ENCODE measurements around the gene C2CD4C.
A peak's percentile ranks its signal among the peaks of the same experiment; 100 is the strongest.

Gene C2CD4C

DNA sequence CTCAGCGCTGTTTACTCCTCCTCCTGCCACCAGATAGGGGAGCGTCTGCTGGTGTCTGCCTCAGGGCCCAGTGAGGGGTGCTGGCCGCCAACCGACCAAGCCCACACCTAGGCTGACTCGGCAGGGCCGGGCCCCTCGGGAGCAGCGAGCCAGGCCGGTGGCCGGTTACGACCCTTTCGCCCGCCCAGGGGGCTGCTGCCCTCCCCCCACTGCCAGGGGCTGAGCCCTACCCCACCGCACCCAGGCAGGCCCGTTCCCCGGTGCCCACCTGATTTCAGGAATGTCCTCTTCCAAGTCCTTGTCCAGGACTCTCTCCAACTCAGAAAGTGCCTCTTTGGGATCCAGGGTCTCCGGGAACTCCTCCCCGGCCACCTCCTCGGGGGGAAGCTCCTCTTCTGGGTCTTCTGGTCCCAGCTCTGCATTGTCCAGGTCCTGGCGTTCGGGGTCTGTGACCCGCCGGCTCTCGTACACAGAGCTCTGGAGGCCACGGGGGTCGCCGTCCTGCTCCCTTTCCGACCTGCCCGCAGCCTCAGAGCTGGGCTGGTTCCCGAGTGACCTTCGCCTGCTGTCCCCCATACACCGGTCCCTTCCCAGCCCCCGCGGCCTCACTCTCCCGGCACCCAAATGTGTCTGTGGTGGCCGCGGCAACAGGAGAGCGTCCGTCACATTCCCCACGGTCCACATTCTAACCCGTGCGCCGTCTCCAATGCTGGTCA lies 33.4 kb downstream of the C2CD4C start:
- TF ChIP-seq, protein P1, sequence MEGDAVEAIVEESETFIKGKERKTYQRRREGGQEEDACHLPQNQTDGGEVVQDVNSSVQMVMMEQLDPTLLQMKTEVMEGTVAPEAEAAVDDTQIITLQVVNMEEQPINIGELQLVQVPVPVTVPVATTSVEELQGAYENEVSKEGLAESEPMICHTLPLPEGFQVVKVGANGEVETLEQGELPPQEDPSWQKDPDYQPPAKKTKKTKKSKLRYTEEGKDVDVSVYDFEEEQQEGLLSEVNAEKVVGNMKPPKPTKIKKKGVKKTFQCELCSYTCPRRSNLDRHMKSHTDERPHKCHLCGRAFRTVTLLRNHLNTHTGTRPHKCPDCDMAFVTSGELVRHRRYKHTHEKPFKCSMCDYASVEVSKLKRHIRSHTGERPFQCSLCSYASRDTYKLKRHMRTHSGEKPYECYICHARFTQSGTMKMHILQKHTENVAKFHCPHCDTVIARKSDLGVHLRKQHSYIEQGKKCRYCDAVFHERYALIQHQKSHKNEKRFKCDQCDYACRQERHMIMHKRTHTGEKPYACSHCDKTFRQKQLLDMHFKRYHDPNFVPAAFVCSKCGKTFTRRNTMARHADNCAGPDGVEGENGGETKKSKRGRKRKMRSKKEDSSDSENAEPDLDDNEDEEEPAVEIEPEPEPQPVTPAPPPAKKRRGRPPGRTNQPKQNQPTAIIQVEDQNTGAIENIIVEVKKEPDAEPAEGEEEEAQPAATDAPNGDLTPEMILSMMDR (IDR thresholded peaks at IDR 0.05; ENCODE audit: low read length, missing control alignments) = no peak
- no peak overlapping the region for H3K4me3 ChIP-seq (replicated peaks; ENCODE audit: low read depth, low read length)
- DNase-seq (ENCODE audit: low read depth) = no peak

DNA sequence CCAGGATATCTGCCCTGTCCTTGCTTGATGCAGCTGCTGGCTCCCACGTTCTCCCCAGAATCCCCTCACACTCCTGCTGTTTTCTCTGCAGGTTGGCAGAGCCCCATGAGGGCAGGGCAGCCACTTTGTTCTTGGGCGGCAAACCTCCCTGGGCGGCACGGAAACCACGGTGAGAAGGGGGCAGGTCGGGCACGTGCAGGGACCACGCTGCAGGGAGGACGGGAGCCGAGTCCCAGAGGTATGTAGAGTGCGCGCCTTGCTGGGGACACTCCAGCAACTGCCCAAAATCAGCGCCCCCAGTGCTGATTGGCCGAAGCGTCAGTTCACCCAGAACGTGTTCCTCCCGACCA lies 34.1 kb downstream of the C2CD4C start:
- no peak for DNase-seq (ENCODE audit: low read depth)
- no peak overlapping the region for H3K4me3 ChIP-seq (replicated peaks; ENCODE audit: low read depth, low read length)
- TF ChIP-seq, protein P1 (IDR thresholded peaks at IDR 0.05; ENCODE audit: low read length, missing control alignments) = no peak

DNA sequence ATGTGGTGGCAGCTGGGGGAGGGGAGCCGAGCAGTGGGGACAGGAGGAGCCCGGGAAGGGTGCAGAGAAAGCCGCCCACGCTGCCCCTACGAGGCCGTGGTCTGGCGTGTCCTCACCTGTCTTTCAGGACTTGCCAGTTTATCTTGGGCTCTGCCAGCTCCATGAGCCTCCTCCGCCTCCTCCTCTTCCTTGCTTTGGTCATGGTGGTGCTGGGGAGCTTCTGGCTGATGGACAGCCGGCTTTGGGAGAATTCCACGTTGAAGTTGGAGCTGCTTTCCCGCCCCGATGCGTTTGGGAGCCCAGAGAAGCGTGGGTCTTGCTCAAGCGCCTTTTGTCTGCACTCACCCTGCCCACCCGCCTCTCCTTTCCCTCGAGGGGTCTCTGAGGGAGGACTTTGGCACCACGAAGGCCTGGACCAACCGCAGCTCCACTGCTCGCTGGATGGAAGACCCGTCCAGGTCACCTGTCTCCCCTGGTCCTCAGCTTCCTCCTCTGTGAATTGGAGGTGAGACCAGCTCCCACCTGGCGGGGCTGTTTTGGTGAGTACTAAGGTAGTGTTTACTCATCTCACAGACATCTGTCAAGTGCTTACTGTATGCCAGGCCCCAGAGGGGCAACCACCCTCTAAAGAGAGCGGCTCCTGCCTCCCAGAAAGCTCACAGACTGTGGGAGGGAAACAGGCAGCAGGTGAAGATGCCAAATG lies 34.6 kb downstream of the C2CD4C start:
- H3K4me3 ChIP-seq (replicated peaks; ENCODE audit: low read depth, low read length) = no peak overlapping the region
- TF ChIP-seq, protein P1 (IDR thresholded peaks at IDR 0.05; ENCODE audit: low read length, missing control alignments) = no peak
- no peak for DNase-seq (ENCODE audit: low read depth)

DNA sequence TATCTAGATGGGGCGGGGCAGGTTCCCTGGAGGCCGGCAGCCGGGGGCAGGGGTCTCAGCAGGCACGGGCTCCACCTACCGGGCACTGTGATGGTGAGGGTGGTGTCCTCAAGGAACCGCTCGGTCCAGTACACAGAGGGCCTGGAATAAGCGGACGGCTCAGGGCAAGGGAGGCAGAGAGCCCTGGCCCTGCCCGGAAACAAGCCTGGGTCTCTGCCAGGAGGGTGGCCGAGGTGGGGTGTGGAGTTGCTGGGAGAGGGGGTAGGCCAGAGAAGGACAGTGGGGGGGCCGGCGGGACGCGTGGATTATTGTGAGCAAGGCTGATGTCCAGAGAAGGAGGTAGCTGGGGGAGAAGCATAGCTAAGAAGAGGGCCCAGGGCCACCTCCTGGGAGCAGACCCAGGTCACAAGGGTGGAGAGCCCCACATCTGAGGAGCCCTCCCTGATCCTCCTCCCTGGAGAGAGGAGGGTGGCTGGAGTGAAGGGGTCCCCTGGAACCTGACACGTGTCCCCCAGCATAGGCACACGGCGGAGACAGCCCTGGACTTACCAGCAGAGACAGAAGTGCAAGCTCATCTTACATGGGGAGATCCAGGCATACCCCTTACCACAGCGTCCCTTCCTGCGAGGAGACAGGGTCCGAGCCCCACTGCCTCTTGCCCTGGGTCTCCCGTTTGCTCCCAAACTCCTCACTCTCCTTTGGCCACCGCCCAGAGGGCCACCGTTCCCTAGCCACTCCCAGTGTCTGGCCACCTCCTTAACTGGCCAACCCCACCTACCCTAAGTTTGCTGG lies 35.4 kb downstream of the C2CD4C start:
- H3K4me3 ChIP-seq (replicated peaks; ENCODE audit: low read depth, low read length) = no peak overlapping the region
- no peak for DNase-seq (ENCODE audit: low read depth)

DNA sequence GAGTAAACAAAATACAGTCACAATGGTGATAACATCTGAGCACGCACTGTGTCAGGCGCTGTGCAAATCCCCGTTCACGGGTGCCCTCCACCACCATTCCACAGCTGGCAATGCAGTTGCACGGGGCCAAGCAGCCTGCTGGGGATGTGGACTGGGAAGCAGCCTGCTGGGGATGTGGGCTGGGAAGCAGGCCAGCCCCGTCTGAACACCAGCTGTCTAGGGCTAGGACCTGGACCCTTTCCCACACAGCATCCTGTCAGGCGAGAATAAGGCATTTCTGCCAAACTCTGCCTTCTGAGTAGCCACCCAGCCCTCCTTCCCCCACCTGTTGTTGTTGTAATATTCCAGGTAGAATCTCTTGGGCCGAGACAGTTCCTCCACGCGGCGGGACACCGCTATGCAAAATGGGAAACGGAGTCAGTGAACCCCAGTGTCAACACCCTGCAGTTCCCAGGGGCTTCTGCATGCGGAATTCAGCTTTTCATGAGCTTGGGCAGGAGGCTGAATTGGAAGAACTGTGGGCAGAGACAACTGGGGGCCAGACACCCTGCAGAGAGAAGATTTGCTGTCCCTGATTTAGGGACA lies 36.5 kb downstream of the C2CD4C start:
- TF ChIP-seq, protein P1 (IDR thresholded peaks at IDR 0.05; ENCODE audit: low read length, missing control alignments) = no peak
- peak; percentile 78 for DNase-seq (ENCODE audit: low read depth)

More for the DNA sequence above, 35.4 kb downstream of the C2CD4C start:
- TF ChIP-seq, protein P1 (IDR thresholded peaks at IDR 0.05; ENCODE audit: low read length, missing control alignments) = no peak

DNA sequence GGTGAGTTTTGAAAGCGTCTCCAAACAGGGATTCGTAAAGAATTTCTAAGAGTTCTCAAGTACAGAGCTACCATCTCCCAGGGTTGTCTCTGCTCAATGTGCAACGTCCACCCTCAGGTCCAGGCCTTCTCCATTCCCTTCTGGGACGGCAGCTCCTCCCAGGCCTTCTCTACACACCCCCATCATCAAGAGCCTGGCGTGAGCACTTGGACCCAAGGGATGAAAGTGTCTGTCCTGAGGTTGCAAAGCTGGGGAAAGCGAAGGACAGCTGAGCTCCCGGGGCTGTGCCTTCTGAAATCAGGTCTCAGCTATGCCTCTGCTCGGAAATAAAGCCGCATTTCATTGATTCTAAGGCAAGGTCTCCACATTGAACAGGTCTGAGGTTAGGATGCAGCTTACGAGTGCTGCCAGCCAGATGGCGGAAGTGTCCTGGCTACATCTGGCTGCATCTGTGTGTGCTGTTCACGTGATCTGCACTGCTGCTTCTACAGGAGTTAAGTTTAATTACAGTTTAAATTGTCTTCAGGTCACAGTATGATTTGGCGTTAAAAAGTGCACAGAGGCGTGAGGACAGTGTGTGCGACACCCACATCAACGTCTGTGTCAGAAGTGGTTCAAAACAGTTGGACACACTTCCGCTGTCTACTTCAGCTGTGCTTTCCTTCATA lies 37.3 kb downstream of the C2CD4C start:
- TF ChIP-seq, protein P1 (IDR thresholded peaks at IDR 0.05; ENCODE audit: low read length, missing control alignments) = no peak
- DNase-seq (ENCODE audit: low read depth) = peak; percentile 7

More for the DNA sequence above, 36.5 kb downstream of the C2CD4C start:
- no peak overlapping the region for H3K4me3 ChIP-seq (replicated peaks; ENCODE audit: low read depth, low read length)

More for the DNA sequence above, 37.3 kb downstream of the C2CD4C start:
- no peak overlapping the region for H3K4me3 ChIP-seq (replicated peaks; ENCODE audit: low read depth, low read length)

Measured in fibroblast of pulmonary artery (primary cell).